Endothelial cell of umbilical vein (primary cell): ENCODE measurements around the gene LRRC66. TPM values are rescaled to one million over a fixed set of nuclear protein-coding genes. Genes with fewer than 3 reads are reported as not detected.

Experiments used
- BruUV-seq: library from RNA; stranded (reverse); fragments of 400-500 nt; replicated peaks from 2 replicates; lab custom pipeline; 2021; lab: Mats Ljungman, UMichigan
- CTCF ChIA-PET: fragments of 300-600, 350-600 bp; sonication (Branson Sonifier 250); formaldehyde crosslinking; loops from one replicate; lab custom pipeline; 2021; ENCODE audit warnings: antibody characterized with exemption, inconsistent platforms; lab: Charles Lee
- POLR2A ChIA-PET: fragments of 300-600, 350-600 bp; sonication (Branson Sonifier 250); formaldehyde crosslinking; loops from one replicate; lab custom pipeline; 2021; ENCODE audit warnings: antibody characterized with exemption, inconsistent platforms; lab: Charles Lee
- DNase-seq: peaks from one replicate; pipeline ENCODE4 v3.0.0-alpha.2; 2011; ENCODE audit warnings: low read depth, low spot score
- FAIRE-seq: peaks from 2 replicates; lab custom pipeline; 2011; peaks lifted over from hg19 to GRCh38; lab: Jason Lieb, UNC
- H2AFZ ChIP-seq: 2 replicates; pipeline ENCODE4 v1.6.0; 2012; ENCODE audit warnings: low read depth, low read length, control low read depth, inconsistent platforms
- H3K27ac ChIP-seq: 2 replicates; pipeline ENCODE4 v1.5.1; 2011; ENCODE audit warnings: low read depth, mild to moderate bottlenecking, control low read depth, low read length, moderate library complexity; ENCODE audit not compliant: insufficient read depth
- H3K27me3 ChIP-seq, 2 experiments: 2 replicates each; pipeline versions ENCODE4 v1.6.0 to v1.6.1; 2011; ENCODE audit warnings: low read length in 2 of 2, mixed read lengths in 1 of 2; ENCODE audit not compliant: control insufficient read depth in 2 of 2, insufficient read depth in 2 of 2
- H3K36me3 ChIP-seq, 2 experiments: 2 replicates in 1 of 2; 3 replicates in 1 of 2; pipeline ENCODE4 v1.5.1; 2011; ENCODE audit warnings: low read length in 2 of 2, mild to moderate bottlenecking in 1 of 2, moderate library complexity in 1 of 2; ENCODE audit not compliant: control insufficient read depth in 2 of 2, insufficient read depth in 2 of 2; ENCODE audit errors: extremely low read depth in 1 of 2
- H3K4me1 ChIP-seq: 3 replicates; pipeline ENCODE4 v1.5.1; 2011; ENCODE audit warnings: mild to moderate bottlenecking, low read length; ENCODE audit not compliant: control insufficient read depth, insufficient read depth; ENCODE audit errors: extremely low read depth
- H3K4me2 ChIP-seq: 2 replicates; pipeline ENCODE4 v1.6.1; 2011; ENCODE audit warnings: low read length, control low read depth, mixed read lengths; ENCODE audit not compliant: insufficient read depth
- H3K4me3 ChIP-seq, 3 experiments: fragments of 200-600 bp in 1 of 3; sonication (generic), shearing (Covaris generic) in 1 of 3; replicated peaks in 1 of 3; 2 replicates each; pipeline ENCODE4 v1.5.1; 2011 to 2016; ENCODE audit warnings: control low read depth in 3 of 3, low read length in 3 of 3, mild to moderate bottlenecking in 2 of 3, inconsistent platforms in 1 of 3, low read depth in 1 of 3, moderate library complexity in 1 of 3; ENCODE audit not compliant: insufficient read depth in 1 of 3
- H3K79me2 ChIP-seq: 2 replicates; pipeline ENCODE4 v1.6.0; 2012; ENCODE audit warnings: low read length, inconsistent platforms; ENCODE audit not compliant: control insufficient read depth, insufficient read depth
- H3K9ac ChIP-seq: replicated peaks from 2 replicates; pipeline ENCODE3; 2011; ENCODE audit warnings: low read length, control low read depth; ENCODE audit not compliant: insufficient read depth; ENCODE audit errors: extremely low read depth
- H3K9me1 ChIP-seq: replicated peaks from 3 replicates; pipeline ENCODE4 v1.6.0; 2011; ENCODE audit warnings: mild to moderate bottlenecking, low read length; ENCODE audit not compliant: control insufficient read depth, insufficient read depth; ENCODE audit errors: extremely low read depth
- H3K9me3 ChIP-seq: replicated peaks from 2 replicates; pipeline ENCODE4 v1.5.1; 2012; ENCODE audit warnings: low read length, inconsistent platforms; ENCODE audit not compliant: control insufficient read depth, insufficient read depth
- H4K20me1 ChIP-seq: replicated peaks from 2 replicates; pipeline ENCODE3; 2011; ENCODE audit warnings: mild to moderate bottlenecking, low read length; ENCODE audit not compliant: control insufficient read depth, insufficient read depth; ENCODE audit errors: extremely low read depth
- EZH2 ChIP-seq: IDR thresholded peaks from 2 replicates; pipeline ENCODE4 v1.6.1; 2012; ENCODE audit warnings: borderline replicate concordance, low read depth, mild to moderate bottlenecking, moderate library complexity, low read length, inconsistent platforms; ENCODE audit not compliant: severe bottlenecking
- FOS ChIP-seq: IDR thresholded peaks from 2 replicates; pipeline ENCODE4 v1.6.1; 2011; ENCODE audit warnings: mild to moderate bottlenecking, low read length, moderate library complexity, borderline replicate concordance; ENCODE audit not compliant: insufficient read depth
- GATA2 ChIP-seq: IDR thresholded peaks from 2 replicates; pipeline ENCODE4 v1.7.0; 2011; ENCODE audit warnings: low read depth, mild to moderate bottlenecking, moderate library complexity, mixed read lengths, low read length; ENCODE audit not compliant: insufficient read length, insufficient read depth
- JUN ChIP-seq: IDR thresholded peaks from 2 replicates; pipeline ENCODE4 v1.6.1; 2011; ENCODE audit warnings: borderline replicate concordance, low read depth; ENCODE audit not compliant: insufficient read length, insufficient read depth
- MYC ChIP-seq: IDR thresholded peaks from one replicate; pipeline ENCODE4 v1.6.1; 2011; ENCODE audit warnings: mild to moderate bottlenecking, low read depth, low read length
- POLR2A ChIP-seq: IDR thresholded peaks from 2 replicates; pipeline ENCODE4 v1.6.1; 2012; ENCODE audit warnings: low read depth, mild to moderate bottlenecking, control low read depth, low read length
- POLR2AphosphoS5 ChIP-seq: IDR thresholded peaks from 2 replicates; pipeline ENCODE4 v1.6.1; 2012; ENCODE audit warnings: low read depth, mild to moderate bottlenecking, control low read depth, low read length, moderate library complexity; ENCODE audit not compliant: insufficient read depth
- dilution Hi-C: fragments of 300-500 bp; cut with MboI; formaldehyde crosslinking; loops from one replicate; pipeline ENCODE4 v1.15.0; 2019; ENCODE audit warnings: low sequenced_read_pairs; ENCODE audit not compliant: extremely low pct_ligation_motif_present
- intact Hi-C: fragments of 100-400 bp; cut with micrococcal nuclease; formaldehyde crosslinking; loops from one replicate; pipeline ENCODE4 v1.10.0; 2022
- polyA plus RNA-seq, 4 experiments: library from polyadenylated mRNA; depleted of rRNA in 3 of 4; stranded (reverse) in 3 of 4; unstranded in 1 of 4; fragments of >200 nt; gene quantifications; 2 replicates each; pipeline versions ENCODE4 v1.2.1 to v1.2.3, GENCODE V29; 2011 to 2012; ENCODE audit warnings: missing spikeins in 1 of 4
- total RNA-seq: library from RNA; stranded (reverse); gene quantifications from 2 replicates; pipeline ENCODE4 v1.2.3, GENCODE V29; 2021
- TF ChIP-seq, protein P1 (sequence below), 2 donors: IDR thresholded peaks; 1 replicate in 1 of 2; 2 replicates in 1 of 2; pipeline ENCODE4 v1.5.1; 2011; ENCODE audit warnings: low read length in 2 of 2, mild to moderate bottlenecking in 2 of 2, moderate library complexity in 2 of 2, control low read depth in 1 of 2, inconsistent platforms in 1 of 2, low read depth in 1 of 2; ENCODE audit not compliant: insufficient read depth in 1 of 2; ENCODE audit errors: extremely low read depth in 1 of 2
- TF ChIP-seq, protein P2 (sequence below): IDR thresholded peaks from 2 replicates; pipeline ENCODE4 v1.6.1; 2011; ENCODE audit not compliant: insufficient read depth, insufficient read length

Gene LRRC66
- total and polyA plus RNA-seq, 2 donors (not counting 3 experiments of a cell fraction or from before 2014, with no cell fraction given): 0.15 to 0.27 TPM

DNA sequence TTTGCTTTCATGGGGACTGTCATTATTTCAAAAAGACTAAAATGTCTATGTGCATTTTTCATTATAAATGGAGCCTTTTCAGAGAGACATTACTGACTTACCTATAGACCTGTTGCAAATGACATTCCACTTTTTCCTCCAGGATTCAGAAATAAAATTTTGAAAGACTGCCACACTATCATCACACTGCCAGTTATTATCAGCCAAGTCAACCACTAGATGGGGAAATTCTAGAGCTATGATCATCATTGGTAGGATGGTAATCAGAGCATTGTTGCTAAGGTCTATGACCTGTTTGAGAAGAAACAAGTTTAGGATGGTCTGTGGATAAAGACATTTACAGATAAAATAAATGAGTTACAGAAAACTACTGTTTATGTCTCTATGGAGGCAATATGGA lies 22.5 kb downstream of the LRRC66 start:
- H3K36me3 ChIP-seq: no peaks in the 10 kb centered on the region
- ChIA-PET CTCF (interaction anchor here (1.0 kb wide), 1 partner anchor 18 kb away, joined by 3 read pairs; no protein-coding TSS in a partner anchor), POLR2A (no interaction called here)
- H3K9me3 ChIP-seq: no peaks in the 10 kb centered on the region
- H3K4me3 ChIP-seq: no peak overlapping the region
- FAIRE-seq (no peak), DNase-seq (no peak)
- no peaks in the 10 kb centered on the region for H3K79me2 ChIP-seq
- intact Hi-C loops: no loop called here
- TF ChIP-seq GATA2 (no peak), EZH2 (no peak), JUN (no peak), POLR2AphosphoS5 (no peak), FOS (no peak), MYC (no peak), POLR2A (no peak)
- TF ChIP-seq, protein P1, sequence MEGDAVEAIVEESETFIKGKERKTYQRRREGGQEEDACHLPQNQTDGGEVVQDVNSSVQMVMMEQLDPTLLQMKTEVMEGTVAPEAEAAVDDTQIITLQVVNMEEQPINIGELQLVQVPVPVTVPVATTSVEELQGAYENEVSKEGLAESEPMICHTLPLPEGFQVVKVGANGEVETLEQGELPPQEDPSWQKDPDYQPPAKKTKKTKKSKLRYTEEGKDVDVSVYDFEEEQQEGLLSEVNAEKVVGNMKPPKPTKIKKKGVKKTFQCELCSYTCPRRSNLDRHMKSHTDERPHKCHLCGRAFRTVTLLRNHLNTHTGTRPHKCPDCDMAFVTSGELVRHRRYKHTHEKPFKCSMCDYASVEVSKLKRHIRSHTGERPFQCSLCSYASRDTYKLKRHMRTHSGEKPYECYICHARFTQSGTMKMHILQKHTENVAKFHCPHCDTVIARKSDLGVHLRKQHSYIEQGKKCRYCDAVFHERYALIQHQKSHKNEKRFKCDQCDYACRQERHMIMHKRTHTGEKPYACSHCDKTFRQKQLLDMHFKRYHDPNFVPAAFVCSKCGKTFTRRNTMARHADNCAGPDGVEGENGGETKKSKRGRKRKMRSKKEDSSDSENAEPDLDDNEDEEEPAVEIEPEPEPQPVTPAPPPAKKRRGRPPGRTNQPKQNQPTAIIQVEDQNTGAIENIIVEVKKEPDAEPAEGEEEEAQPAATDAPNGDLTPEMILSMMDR (IDR thresholded peaks at IDR 0.05; ENCODE audit: extremely low read depth in 1 of 2, insufficient read depth in 1 of 2, low read depth in 1 of 2, low read length in 2 of 2): no peak
- TF ChIP-seq, protein P2, sequence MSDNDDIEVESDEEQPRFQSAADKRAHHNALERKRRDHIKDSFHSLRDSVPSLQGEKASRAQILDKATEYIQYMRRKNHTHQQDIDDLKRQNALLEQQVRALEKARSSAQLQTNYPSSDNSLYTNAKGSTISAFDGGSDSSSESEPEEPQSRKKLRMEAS: no peak
- no peak overlapping the region for H3K27ac ChIP-seq
- H2AFZ ChIP-seq: no peak overlapping the region
- H3K4me2 ChIP-seq: no peak overlapping the region
- H3K9me1 ChIP-seq: no peaks in the 10 kb centered on the region
- peaks cover 0 to 2% of the 10 kb centered on the region in 2 experiments for H3K27me3 ChIP-seq
- dilution Hi-C loops: no loop called here
- H4K20me1 ChIP-seq: no peaks in the 10 kb centered on the region
- H3K4me1 ChIP-seq: no peaks in the 10 kb centered on the region
- H3K9ac ChIP-seq: no peak overlapping the region
- BruUV-seq: no TSS peak
